Activated gamma-delta T cell (primary cell): Measurements from ENCODE around the gene OLIG1.

ENCODE experiments used
- DNase-seq: peaks from one replicate; lab custom pipeline; 2025; lab: John Stamatoyannopoulos, UW

OLIG1 gene

DNA sequence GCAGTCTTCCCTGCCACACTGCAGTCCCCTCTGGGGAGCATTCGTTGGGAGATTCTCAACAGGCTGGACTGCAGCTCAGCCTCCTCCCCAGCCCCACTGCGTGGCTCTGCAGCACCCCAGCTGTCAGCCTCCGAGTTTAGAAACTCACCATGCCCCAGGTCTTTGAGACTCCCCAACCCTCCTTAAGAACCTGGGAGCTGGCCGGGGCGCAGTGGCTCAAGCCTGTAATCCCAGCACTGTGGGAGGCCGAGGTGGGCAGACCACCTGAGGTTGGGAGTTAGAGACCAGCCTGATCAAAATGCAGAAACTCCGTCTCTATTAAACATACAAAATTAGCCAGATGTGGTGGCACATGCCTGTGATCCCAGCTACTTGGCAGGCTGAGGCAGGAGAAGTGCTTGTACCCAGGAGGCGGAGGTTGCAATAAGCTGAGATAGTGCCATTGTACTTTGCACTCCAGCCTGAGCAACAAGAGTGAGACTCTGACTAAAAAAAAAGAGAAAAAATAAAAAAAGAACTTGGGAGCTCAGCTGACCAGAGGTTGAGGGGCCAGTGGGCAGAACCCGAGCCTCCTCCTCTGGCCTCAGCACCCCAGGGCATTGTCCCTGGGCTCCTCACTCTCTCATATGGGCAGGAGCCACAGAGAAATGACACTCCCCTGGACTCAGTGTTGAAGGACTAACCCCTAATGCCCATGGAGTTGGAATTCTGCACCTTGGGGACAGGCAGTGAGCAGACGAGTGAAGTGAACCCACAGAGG, 38.6 kb upstream of the OLIG1 start:
- no peak for DNase-seq

DNA sequence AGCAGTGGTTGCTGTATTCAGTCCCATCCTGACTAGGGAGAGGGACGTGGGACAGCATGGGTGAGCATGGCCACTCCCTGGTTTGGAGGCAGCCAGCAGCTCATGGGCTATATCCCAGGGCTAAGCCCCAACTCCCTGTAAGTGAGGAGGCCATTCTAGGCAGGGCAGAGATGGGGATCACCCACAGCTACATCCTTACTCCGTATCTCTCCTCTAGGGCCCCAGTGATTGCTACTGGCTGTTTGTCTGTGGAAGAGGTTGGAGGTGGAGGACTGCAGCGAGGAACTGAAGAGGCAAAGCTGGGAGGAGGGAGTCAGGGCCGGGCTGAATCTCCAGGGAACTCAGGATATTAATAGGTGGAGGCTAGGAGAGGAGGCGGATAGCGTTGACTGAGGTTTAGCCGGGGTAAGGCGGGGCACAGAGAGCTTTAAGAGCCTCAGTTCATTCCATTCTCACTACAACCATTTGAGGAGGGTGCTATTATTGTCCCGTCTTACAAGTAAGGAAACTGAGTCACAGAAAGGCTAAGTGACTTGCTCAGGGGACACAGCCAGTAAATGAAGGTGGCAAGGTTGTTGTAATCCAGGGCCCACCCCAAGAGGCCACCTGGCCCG, 37.4 kb upstream of the OLIG1 start:
- no peak for DNase-seq

GRCh38 chr21:33033094-33033951, 36.6 kb upstream of the OLIG1 start:
- no peak for DNase-seq

- no peak for DNase-seq
These were observed 36.0 kb upstream of the OLIG1 start for GRCh38 chr21:33033961-33034413.

DNA sequence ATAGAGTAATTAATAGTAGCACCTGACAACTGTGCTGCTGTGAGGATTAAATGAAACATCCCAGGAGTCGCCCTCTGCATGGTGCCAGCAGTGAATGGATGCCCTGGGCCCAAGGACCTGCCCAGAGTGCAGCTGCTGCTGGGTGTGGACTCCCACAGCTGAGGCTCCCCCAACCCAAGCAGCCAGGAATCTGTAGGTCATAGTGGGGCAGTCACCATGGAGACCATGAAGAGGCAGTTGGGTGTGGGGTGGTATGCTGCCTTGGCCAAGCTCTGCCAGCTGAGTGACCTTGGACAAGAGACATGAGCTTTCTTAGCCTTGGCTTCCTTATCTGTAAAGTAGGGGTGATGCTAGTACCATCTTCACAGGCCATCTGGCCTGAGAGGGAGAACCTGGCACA, 34.8 kb upstream of the OLIG1 start:
- DNase-seq: no peak

- DNase-seq: no peak
These were observed 33.3 kb upstream of the OLIG1 start for GRCh38 chr21:33036430-33037162.

- no peak for DNase-seq
These were observed 32.4 kb upstream of the OLIG1 start for GRCh38 chr21:33037501-33037900.

GRCh38 chr21:33039536-33039935, 30.4 kb upstream of the OLIG1 start:
- no peak for DNase-seq

DNA sequence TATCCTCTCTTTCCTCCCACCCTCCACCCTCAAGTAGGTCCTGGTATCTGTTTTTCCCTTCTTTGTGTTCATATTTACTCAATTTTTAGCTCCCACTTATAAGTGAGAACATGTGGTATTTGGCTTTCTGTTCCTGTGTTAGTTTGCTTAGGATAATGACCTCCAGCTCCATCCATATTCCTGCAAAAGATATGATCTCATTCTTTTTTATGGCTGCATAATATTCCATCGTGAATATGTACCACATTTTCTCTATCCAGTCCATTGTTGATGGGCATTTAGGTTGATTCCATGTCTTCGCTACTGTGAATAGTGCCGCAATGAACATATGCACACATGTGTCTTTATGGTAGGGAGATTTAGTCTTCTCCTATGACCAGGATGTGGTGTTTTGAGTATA, 29.7 kb upstream of the OLIG1 start:
- DNase-seq: no peak

GRCh38 chr21:33041981-33042380, 28.0 kb upstream of the OLIG1 start:
- no peak for DNase-seq

- DNase-seq: no peak
These were observed 27.1 kb upstream of the OLIG1 start for GRCh38 chr21:33042812-33043211.

DNA sequence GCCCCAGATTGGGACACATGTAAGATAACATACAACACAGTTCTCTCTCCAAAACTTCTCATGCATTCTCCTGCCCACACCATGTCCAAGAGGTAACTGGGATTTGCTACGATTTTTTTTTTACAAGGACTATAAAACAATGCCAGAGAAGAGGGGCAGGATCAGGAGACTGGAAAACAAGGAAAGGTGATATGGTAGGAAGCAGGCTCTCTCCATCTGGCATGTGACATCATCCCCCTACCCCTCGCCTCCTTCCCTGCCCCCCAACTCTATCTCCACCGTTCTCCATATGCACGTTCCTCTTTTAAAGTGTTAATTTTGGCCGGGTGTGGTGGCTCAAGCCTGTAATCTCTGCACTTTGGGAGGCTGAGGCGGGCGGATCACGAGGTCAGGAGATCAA, 23.5 kb upstream of the OLIG1 start:
- no peak for DNase-seq

- DNase-seq: no peak
These were observed 22.7 kb upstream of the OLIG1 start for GRCh38 chr21:33047231-33047630.

DNA sequence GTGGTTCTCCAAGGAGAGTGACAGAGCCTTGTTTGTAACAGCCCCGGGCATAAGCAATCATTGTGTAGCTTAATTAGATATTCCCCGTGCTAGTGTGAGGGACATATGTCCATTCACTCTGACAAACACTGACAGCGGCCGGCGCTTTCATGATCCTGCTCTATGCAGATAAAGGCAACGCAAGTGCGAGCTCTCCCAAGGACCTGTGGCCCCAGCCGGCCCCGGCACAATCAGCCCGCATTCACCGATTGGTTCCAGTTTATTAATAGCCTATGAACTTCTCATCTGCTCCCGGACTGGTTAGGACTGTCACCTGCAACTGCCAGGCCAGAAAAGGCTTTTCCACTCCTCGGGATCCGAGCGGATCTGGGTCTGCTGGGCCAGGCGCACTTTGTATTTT, 18.0 kb upstream of the OLIG1 start:
- no peak for DNase-seq

- DNase-seq: no peak
These were observed 16.0 kb upstream of the OLIG1 start for GRCh38 chr21:33053951-33054350.

DNA sequence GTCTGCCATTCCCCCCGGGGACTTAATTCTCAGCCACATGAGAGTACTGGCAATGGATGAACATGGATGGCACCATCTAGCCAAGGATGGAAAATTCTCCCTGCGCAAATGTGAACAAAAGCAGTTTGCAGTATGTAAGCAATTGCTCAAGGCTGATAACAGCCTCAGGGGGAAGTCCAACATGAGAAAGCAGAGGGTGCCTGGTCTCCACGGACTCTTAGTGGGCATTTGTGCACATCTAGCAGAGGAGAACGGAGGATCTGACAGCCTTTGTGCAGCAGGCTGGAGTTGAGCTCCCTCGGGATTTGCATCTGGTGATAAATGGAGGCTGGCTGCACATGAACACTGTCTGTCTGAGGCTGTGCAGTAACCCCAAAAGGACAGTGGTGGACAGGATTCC, 13.9 kb upstream of the OLIG1 start:
- no peak for DNase-seq

GRCh38 chr21:33057385-33057940, 12.5 kb upstream of the OLIG1 start:
- no peak for DNase-seq

DNA sequence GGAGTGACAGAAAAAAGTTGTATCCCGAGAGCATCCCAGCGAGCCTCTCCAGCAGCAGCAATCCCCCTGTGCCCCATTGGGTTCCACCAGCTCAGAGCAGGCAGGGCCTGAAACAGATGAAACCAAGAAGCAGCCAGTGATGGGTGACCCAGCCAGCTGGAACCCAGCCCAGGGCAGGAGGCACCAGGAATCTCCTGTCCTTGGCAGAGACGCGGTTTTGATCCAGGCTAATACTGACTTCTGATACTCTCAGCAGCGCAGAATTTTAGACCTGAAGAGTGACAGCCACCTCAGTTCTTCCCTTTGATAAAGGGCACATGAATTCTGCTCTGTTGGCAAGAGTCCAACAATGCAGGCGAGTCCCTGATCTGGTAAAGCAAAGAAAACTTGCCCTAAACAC, 11.4 kb upstream of the OLIG1 start:
- no peak for DNase-seq

- no peak for DNase-seq
These were observed 11.0 kb upstream of the OLIG1 start for GRCh38 chr21:33058957-33059356.

DNA sequence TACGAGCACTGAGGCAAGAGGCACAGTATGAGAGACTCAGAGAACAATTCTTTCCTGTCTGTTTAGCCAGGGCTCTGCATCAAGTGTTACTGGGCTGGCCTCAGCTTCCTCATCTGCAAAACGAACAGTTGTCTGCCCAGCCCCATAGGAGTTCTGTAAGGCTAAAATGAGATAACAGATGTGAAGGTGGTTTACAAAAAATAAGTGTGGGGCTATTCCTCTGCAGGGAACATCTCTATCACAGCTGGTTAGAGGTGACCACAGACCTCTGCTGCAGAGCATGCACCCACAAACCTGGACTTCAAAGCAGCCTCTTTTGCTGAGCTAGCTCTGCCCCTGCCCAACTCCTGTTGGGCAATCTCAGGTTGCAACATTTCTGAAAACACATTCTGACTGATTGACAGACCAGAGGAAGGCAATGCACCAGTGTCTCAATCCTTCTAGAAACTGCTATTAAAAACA, 10.5 kb upstream of the OLIG1 start:
- no peak for DNase-seq

DNA sequence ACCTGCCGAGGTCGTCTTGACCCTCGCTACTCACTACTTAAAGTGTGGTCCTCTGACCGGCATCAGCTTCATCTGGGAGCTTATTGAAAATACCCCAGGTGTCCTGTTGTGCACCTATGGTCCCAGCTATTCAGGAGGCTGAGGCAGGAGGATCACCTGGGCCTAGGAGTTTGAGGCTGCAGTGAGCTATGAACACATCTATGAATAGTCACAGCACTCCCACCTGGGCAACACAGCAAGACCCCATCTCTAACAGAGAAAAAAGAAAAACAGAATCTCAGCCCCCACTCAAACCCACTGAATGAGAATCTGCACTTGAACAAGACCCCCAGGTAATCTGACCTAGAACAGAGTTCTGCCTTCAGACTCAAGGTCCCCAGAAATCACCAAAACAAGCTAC, 8.7 kb upstream of the OLIG1 start:
- DNase-seq: no peak
